ENCODE measurements around the gene JAKMIP3. TPM values are rescaled to one million over a fixed set of nuclear protein-coding genes. Genes with fewer than 3 reads are reported as not detected.

Gene JAKMIP3
- total and polyA plus RNA-seq, 8 donors, result 0.22 to 0.50 (median 0.37) TPM

GRCh38 chr10:132106431-132106830 lies 40.7 kb downstream of the JAKMIP3 start:
- Histone ChIP-seq H3K4me3 (no peak overlapping the region), H3K27me3 (peaks cover 0 to 11% of the 10 kb centered on the region in 2 donors), H3K9me3 (no peaks in the 10 kb centered on the region), H3K36me3 (no peaks in the 10 kb centered on the region), H3K4me1 (no peaks in the 10 kb centered on the region), H3K27ac (no peak overlapping the region)
- intact Hi-C loops (cut with DNase I), result no loop called here
- ATAC-seq, result no peak
- TF ChIP-seq CTCF (IDR thresholded peaks at IDR 0.05), result no peak
- peak in 2 of 4 donors; percentile 12 to 45 for DNase-seq

GRCh38 chr10:132107186-132107948 lies 41.6 kb downstream of the JAKMIP3 start:
- H3K4me3 ChIP-seq, result no peak overlapping the region
- H3K9me3 ChIP-seq, result no peaks in the 10 kb centered on the region
- no peak overlapping the region for H3K27ac ChIP-seq
- H3K4me1 ChIP-seq, result no peaks in the 10 kb centered on the region
- DNase-seq, result peak in 2 of 4 donors; percentile 27 to 62
- TF ChIP-seq CTCF (IDR thresholded peaks at IDR 0.05), result no peak
- intact Hi-C loops (cut with DNase I), result no loop called here
- ATAC-seq, result no peak
- peaks cover 0 to 7% of the 10 kb centered on the region in 2 donors for H3K27me3 ChIP-seq
- H3K36me3 ChIP-seq, result no peaks in the 10 kb centered on the region

- DNase-seq, result peak in 2 of 4 donors; percentile 13 to 42
- TF ChIP-seq CTCF (IDR thresholded peaks at IDR 0.05), result no peak
- Histone ChIP-seq H3K9me3 (no peaks in the 10 kb centered on the region), H3K36me3 (no peaks in the 10 kb centered on the region), H3K27ac (no peak overlapping the region), H3K4me3 (no peak overlapping the region), H3K4me1 (no peaks in the 10 kb centered on the region), H3K27me3 (peaks cover 0 to 5% of the 10 kb centered on the region in 2 donors)
- no peak for ATAC-seq
- intact Hi-C loops (cut with DNase I), result no loop called here
Measured at GRCh38 chr10:132107949-132108877, 42.5 kb downstream of the JAKMIP3 start.

GRCh38 chr10:132109341-132110110 lies 43.8 kb downstream of the JAKMIP3 start:
- intact Hi-C loops (cut with DNase I), result no loop called here
- Histone ChIP-seq H3K27ac (no peak overlapping the region), H3K4me1 (no peaks in the 10 kb centered on the region), H3K4me3 (no peak overlapping the region), H3K27me3 (peaks cover 0 to 11% of the 10 kb centered on the region in 2 donors), H3K9me3 (no peaks in the 10 kb centered on the region), H3K36me3 (no peaks in the 10 kb centered on the region)
- DNase-seq (peak; percentile 22 to 78 (median 64)), ATAC-seq (peak; percentile 12)
- no peak for TF ChIP-seq CTCF (IDR thresholded peaks at IDR 0.05)
